Inflammatory macrophage (primary cell): Measurements from ENCODE around the gene SRGAP1.
"Not testable (repeated sequence)": the region's sequence is repeated elsewhere in the genome, so short reads cannot be mapped to it uniquely, and the experiment has no call there.

Experiments used
- DNase-seq, 2 donors: peaks; one replicate each; pipeline ENCODE4 v3.0.0-alpha.2; 2020 to 2022

SRGAP1 gene

DNA sequence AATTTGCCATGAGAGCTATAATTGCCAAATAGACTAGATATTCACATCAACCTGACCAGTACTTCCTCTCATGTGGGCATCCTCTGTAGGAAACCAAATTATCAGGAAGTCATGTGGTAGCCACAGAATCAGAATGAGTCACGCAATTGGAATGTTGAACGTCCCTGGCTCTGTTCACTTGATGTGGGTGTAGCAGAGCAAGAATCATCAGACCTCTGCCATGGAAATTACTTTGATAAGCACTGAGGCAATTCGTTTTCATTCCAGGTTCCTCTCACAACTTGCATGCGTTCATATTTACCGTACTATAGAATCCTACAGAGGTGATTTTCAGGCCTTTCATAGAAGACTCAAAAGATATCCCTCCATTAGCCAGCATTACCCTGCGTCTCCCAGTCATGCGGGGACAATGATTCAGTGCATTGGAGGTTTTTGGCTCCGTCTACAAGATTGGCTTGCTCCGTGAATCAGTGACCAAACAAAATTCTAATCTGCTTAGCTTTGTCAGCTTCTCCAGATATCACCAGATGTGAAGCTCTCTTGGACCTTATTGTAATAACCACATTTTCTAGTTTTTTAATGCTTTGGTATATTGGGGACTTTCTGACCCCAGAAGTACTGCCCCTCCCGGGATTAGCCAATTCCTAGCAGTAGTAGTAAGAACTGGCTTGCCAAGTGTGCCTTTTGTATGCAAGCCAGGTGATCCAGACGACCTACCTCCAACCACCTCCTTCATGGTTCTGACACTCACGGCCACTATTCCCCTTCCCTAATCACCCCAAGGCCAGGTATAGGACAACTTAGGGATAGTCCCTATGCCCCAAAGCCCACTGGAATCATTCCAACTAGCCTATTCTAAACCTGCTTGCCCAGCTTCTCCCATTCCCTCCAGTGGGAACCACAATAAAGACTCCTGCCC is 244.2 kb downstream of the SRGAP1 start:
- DNase-seq = peak; percentile 96 to 97

DNA sequence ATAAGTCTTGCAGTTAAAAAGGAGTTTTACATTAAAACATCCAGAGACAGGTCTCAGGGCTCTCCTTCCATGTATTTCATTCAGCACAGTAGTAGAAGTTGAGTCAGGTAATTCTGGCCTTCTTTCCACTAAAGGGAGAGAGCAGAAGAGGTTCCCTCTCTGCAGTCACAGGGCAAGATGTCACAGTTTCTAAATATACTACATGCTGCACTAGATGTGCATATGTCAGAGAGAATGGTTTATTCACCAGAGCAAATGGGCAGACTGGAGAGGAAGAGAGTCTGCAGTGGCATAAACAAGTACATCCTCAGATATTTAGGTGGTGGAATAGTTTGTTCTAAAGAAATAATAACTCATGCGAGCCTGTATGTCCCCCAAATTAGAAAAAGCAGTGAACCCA is 245.5 kb downstream of the SRGAP1 start:
- peak; percentile 56 to 75 for DNase-seq

DNA sequence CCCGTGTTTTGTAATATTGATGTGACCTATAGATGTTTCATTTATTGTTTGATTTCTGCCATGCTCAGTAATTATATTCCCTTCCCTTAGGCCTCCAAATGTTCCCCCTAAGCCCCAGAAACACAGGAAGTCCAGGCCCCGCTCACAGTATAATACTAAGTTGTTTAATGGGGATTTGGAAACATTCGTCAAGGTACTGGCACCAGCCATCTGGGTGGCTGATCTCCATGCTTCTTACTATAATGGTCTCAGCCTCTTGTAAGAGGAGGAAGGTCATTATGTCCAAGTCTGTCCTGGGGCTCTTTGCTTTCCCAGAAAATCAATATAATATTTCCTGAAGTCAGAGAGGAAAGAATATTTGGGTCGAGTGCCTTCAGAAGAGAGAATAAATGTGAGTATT is 246.7 kb downstream of the SRGAP1 start:
- no peak for DNase-seq

DNA sequence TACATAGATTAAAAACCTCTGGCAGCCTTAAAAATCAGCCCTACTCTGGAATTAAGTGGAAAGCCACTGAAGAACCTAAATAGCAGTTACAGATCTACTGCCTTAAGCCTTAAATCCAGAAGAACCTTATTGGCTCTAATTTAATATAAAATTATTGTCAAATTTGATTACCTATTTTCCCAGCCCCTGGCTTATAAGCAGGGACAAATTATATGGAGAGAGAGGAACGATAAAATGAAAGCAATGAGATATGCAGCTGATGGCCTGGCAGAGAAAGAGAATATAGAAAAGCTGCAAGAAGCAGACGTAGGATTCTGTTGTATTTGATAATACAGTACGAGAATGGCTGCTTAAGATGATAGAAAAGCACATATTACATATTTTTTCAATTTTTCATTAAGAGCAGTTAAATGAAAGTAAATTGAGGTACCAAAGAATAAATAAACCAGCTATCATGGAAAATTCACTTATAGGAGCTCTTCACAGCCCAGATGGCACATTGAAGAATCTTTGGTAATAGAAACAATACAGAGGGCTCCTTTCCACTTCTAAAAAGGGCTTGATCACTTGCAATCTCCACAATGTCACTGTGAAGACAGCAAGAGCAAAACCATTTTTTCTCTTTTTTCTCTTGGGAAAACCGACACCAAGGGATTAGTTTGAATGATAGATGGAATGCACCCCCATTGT is 248.2 kb downstream of the SRGAP1 start:
- no peak for DNase-seq

DNA sequence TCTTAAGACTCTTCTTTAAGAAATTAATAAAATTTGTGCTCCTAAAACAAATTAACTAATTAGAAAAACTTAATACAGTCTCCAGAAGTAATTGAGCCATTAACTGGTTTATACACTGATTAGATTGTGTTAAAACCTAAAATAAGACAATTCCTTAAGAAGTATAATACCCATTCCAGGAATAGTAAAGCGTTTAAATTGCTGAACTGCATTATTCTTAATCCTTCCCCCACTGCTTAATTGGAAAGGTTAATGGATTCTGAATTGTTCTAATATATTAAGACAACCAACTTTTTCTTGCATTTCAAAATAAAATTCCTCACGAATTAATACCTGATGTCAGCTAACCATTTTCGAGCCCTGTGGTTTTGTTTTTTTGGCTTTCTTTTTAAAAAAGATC is 249.2 kb downstream of the SRGAP1 start:
- DNase-seq = no peak

DNA sequence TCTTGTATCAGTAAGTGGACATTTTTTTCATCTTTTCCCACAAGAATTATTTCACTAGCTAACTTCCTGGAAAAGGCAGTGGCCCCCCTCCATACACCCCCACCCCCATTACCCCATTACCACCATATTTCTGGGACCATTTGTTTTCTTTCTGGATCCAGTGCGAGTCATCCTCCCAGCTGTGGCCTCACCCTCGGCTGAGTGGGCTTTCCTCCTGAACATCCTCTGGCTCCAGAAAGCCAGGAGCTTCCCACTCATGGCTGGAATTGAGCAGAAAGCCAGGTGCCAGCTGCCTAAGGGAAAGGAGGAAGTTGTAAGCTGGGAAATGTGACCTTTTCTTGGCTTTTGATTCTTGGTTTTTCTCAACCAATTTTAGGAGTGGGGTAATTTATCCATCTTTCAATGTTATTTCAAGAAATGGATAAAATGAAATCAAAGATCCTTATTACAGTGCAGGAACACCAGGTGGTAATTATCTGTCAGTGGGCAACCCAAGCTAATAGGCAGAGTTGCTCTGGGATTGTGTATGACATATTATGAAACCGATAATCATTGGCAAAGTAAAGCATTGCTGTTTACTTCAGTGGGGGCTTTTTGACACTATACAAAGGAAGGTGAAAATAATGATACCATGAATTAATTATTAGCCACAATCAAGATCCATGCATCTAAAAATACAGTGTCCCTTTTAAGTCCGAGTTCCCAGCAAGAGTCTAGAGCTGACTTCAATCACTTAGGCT is 253.0 kb downstream of the SRGAP1 start:
- no peak for DNase-seq

DNA sequence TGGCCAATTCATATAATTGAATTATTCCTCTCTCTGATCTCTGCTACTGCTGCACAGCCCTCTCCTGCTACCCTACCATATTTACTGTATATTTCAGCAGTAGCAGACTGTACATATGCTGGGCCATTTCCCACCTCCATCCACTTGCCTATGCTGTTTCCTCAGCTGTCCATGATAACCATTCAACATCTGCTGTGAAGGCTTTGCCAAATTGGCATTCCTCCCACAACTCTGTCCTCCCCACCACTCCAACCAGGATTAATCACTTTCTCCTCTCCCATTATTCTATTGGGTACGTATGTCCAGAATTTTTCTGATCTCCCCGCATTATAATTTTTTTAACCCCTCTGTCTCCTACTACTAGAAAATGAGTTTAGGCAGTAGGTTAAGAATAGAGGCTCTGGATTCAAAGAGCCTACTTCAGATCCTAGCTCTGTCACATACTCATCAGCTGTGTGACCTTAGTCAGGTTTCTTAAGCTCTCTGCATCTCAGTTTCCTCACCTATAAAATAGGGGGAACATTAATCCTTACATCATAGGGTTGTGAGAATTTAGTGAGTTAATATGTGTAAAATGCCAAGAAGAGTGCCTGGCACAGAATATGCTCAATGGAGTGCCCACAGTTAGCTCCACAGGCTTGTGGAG is 254.3 kb downstream of the SRGAP1 start:
- DNase-seq = no peak

DNA sequence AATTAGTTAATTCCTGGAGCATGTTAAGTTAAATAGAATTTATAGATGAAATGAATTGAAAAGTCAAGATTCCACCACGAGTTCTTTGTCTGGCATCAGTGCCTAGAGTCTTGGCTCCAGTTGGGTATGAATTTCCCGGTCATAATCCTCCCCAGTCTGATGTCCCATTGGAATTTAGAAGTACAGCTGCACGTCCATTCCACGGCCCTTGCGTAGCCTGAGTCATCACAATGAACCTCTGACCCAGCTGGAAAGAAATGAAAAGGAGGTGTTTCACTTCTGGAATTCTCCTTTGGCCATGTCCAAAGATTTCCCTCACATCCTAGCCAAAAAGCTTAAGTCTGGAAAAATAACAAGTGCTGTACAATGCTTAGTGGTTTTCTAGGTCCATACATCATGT is 254.9 kb downstream of the SRGAP1 start:
- DNase-seq = no peak

DNA sequence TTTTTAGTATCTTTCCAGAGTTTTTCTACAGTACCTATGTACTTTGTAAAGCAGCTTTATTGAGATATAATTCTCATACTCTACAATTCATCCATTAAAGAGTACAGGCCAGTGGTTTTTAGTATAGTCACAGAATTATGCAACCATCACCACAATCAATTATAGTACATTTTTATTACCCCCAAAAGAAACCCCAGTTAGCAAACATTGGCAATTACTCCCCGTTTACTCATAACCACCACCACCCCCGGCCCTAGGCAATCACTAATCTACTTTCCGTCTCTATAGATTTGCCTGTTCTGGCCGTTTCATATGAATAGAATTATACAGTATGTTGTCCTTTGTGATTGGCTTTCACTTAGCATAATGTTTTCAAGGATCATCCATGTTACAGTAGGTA is 257.8 kb downstream of the SRGAP1 start:
- DNase-seq = no peak

DNA sequence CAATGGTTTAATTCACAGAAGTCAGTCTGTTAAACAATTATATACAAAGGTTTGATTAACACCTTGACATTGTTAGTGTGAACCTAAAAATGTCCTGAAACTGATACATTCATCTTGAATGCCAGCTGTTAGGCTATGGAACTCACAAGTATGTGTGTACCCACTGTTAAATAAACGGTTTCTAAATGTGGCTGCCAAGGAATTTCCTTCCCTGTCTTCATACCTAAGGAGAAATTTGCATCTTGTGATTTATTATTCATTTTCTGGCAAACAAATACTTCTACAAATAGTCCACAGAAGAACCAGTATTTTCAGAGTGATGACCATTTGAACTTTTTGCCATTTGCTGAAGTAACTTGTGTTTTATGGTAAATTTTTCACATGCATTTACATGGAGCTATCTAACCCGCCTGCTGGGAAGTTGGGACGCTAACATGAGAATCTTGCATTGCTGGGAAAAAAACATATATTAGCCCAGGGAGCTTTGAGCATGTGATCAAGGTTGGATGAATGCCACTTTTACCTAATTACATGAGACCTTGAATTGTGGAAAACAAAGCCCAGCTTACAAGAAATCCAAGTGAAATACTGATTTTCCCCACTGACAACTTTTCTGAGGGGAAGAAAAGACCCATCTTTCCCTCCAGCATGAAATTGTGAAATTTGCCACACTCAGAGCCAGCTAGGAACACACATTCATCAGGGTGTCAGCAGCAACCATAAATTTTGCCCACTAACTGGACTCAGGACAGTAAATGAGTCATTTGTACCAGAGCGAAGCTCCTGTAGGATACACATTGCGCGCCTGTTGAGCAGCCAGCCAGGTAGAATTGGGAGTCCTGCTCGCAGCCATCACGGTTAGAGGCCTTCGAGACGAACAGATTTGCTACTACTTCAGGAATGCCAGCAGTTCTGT is 259.6 kb downstream of the SRGAP1 start:
- no peak for DNase-seq

DNA sequence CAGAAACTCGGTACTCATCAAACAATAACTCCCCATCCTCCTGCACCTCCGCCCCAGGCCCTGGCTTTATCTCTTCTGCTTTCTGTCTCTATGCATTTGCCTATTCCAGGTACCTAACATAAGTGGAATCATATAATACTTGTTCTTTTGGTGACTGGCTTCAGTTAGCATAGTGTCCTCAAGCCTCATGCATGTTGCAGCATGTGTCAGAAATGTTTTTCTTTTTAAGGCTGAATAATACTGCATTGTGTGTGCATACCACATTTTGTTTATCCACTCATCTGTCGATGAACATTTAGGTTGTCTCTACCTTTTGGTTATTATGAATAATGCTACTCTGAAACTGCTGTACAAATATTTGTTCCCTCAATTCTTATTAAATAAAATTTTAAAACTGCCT is 260.5 kb downstream of the SRGAP1 start:
- no peak for DNase-seq

DNA sequence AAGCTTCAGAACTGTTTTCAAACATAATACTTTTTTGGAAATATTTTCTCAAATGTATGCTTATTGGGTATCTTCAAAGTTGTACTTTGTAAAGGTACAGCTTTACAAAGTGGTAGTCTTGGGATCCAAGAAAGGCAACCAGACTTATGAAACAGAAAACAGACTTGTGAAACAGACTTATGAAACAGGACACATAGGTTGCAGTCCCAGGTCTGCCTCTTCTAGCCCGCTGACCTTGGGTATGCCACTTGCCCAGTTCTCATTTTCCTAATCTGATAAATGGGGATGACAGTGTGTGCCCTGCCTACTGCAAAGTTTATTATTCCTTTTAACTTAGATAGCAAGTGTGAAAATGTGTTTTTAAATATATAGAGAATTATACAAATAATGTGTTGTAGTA is 263.3 kb downstream of the SRGAP1 start:
- DNase-seq = no peak

DNA sequence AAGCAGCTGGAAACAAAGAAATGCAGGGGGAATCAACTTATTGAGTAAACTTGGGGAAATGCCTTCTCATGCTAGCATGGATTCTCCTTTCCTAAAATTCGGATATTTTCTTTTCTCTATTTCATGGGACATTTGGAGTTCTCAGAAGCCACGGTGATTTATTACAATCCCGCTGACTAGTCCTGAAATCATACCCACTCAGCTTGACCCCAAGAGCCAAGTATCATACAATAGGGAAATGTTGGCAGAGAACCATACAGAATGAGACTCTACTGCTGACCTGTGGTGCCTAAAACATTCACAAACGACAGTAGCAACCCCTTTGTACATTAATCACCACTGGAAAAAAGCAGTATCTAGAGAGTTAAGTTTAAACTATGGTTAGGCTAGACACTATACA is 265.2 kb downstream of the SRGAP1 start:
- DNase-seq = no peak

DNA sequence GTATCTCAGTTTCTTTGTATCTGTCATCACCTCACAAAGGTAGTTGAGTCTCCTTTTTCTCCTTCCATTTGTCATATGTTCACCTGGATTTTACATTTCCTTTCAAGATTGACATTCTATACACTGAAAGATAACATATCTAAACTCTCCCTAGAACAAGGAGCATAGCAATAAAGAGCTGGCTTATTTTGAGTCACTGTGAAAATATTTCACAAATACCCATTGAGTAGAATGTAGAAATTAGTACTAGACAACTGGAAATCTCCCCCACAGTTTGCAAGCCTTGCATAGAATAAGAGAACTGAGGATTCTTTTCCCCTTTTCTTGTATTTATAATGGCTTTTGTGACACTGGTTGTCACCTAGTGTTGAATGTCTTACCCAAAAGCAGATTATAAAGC is 266.4 kb downstream of the SRGAP1 start:
- DNase-seq = no peak

DNA sequence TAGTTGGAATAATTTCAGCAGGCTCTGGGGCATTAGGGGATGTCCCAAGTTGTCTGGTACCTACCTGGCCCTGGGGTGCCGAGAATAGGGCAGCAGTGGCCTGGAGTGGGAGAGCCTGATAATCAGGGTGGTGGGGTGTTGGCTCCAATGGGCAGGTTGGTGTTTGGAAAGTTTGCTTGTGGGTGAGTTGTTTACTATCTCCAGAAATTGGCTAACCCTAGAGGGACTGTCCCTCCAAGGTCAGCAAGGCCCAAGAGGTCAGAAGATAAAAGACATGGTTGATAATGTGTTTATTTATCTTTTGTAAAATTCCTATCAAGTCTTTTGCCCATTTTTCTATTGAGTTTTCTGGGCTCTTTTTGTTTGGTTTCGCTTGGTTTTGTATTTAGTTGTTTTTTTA is 272.5 kb downstream of the SRGAP1 start:
- DNase-seq = no peak

DNA sequence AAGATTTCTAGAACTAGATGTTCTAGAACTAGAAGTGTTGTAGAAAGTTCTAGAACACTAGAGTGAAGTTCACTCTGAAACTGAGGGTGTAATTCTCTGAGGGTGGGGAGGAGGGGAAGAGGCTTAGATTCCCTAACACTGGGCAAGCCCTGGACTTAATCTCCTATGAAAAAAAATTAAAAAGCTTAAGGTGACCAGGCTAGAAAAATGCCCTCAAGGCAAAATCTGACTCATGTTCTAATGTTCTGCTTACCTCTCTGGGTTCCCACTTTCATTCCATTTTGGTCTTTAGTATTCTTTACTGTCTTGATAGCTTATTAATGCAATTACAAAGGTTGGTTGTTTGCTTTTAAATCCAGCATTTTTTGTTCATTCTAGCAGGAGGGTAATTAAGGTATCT is 276.1 kb downstream of the SRGAP1 start:
- no peak for DNase-seq

DNA sequence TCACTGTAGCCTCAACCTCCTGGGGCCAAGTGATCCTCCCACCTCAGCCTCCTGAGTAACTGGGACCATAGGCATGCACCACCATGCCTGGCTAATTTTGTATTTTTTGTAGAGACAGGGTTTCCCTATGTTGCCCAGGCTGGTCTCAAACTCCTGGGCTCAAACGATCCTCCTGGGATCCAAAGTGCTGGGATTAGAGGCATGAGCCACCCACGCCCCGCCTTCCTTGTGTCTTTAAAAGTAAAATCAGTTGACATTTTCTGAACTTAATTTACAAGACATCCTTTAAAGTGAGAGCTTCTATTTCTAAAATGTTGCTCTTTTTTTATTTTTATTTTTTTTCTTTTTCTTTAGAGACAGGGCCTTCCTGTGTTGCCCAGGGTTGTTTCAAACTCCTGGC is 276.6 kb downstream of the SRGAP1 start:
- not testable (repeated sequence) for DNase-seq

DNA sequence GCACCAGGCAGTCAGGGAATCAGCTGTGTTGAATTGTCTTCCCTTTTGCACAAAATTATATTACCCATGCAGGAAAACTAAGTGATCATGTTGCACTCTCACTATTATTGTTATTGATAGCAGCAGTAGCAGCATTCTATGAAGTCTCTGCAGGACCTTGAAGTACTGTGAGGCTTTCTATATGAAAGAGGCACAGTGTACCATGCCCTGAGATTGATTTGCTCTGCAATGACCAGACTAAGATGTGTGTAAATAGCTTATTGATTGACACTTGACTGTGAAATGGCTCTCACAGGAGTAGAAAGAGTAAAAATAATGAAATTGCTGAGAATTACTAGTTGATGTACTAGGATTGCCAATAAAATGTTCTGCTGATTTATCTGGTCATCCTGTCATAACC is 277.7 kb downstream of the SRGAP1 start:
- no peak for DNase-seq

DNA sequence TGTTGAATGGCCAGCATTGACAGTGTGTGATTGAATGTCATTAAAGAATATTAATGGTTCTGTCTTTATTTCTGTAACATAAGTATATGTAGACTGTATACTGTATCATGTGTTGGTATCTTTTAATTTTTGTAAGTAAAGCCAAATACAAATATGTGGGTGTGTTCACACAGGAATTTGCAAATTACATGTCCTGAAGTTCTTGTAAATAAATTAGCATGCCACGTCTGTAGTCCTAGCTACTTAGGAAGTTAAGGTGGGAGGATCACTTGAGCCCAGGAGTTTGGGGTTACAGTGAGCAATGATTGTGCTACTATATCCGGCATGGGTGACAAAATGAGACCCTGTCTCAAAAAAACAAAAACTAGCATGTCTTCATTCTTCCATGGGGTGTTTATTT is 278.5 kb downstream of the SRGAP1 start:
- no peak for DNase-seq

DNA sequence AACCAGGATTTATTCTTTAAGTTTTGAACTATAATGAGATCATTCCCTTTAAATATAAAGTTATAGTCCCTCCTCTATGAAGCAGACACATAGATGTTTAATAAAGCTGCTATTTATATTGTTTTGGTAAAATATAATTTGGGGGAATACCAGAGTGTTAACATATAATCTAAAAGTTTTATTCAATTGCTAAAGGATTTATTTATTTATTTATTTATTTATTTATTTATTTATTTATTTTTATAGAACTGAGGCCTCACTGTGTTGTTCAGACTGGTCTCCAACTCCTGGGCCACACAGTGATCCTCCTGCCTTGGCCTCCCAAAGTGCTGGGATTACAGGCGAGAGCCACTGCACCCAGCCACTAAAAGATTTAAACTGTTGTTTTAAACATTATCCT is 278.9 kb downstream of the SRGAP1 start:
- no peak for DNase-seq

DNA sequence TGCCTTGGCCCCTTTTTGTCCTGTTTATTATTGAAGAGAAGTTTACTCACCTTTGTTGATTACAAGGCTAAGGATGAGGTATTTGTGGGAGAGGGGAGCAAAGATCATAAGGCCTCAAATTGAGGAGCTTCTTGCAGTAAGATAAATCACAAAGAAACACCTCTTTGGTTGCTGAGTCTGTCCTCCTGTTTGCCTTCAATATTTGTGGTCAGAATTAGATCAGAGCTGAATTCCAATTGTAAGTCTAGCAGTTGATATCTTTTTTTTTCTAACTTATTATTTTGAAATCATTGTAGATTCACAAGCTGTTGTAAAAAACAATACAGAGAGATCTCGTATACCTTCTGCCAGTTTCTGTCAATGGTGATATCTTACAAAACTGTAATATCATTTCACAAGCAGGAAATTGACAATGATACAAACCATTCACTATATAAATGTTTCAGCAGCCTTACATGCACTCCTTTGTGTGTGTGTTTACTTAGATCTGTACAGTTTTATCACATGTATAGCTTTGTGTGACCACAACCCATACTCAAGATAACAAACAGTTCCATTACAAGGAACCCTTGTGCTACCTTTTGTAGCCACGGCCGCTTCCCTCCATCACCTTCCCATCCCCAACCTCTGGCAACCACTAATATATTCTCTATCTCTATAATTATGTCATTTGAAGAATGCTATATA is 280.2 kb downstream of the SRGAP1 start:
- no peak for DNase-seq
